M059J (cell line): ENCODE measurements around the gene BLM. TPM values are rescaled to one million over a fixed set of nuclear protein-coding genes. Genes with fewer than 3 reads are reported as not detected.

ENCODE experiments used
- DNase-seq: peaks from one replicate; pipeline ENCODE4 v3.0.0-alpha.2; 2012; ENCODE audit warnings: low read depth
- total RNA-seq: library from RNA; depleted of rRNA; stranded (reverse); fragments of >200 nt; shearing (Covaris generic); gene quantifications from 2 replicates; pipeline ENCODE4 v1.2.3, GENCODE V29; 2014

The BLM gene
- total RNA-seq, 1 experiment from 2014 or later: 9.0 TPM

GRCh38 chr15:90691982-90692773, 25.0 kb upstream of the BLM start:
- no peak for DNase-seq

DNA sequence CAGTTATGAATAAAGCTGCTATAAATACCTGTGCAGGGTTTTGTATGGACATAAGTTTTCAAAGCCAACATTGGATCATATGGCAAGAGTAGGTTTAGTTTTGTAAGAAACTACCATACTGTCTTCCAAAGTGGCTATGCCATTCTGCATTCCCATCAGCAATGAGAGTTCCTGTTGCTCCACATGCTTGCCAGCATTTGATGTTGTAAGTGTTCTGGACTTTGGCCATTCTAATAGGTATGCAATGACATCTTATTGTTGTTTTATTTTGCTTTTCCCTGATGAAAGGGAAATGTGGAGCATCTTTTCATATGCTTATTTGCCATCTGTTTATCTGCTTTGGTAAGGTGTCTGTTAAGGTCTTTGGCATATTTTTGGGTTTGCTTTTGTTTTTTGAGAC, 22.2 kb upstream of the BLM start:
- no peak for DNase-seq

DNA sequence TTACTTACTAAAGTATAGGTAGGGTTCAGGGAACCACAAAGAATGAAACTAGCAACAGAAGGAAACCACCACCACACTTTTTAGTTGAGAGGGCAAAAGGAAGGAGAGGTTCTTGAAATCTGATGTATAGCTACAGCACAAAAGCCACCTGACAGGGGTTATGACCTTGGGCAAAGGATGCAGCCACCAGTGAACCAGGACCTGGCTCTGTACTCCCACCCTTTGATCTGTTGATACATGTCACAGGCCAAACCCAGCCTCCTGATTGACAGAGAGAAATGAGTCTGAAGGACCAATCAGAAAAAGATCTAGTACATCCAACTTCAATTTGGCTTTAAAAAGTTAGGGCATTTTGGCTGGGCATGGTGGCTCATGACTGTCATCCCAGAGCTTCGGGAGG, 20.0 kb upstream of the BLM start:
- DNase-seq: no peak

DNA sequence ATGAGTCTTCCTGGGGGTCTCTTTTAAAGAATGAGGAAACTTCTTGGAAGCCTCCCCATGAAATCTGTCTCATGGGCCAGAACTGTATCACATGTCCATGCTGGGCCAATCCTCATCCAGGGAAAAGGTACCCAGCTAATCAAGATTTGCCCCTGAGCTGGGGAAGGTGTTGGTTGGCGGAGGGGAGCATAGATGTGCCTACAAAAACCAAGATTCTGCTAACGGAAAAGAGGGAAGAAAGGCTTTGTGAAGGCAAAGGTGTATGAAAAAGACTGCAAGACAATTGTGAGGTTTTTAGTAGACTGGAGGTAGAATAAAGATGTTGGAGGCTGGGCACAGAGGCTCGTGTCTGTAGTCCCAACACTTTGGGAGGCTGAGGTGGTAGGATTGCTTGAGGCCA, 18.5 kb upstream of the BLM start:
- DNase-seq: no peak

DNA sequence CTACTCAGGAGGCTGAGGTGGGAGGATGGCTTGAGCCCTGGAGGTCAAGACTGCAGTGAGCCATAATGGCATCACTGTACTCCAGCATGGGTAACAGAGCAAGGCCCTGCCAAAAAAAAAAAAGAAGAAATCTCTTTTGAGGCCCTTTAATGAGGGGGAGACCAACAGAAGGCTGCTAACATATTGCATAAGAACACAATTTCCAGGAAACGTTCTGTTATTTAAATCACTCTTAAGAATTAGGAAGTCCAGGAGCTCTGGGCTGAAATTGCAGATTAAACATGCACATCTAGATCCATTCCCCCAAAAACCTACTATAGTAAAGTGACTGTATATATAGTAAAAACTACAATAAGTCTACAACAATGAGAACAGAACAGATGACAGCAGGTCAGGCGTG, 16.1 kb upstream of the BLM start:
- no peak for DNase-seq

- DNase-seq: no peak
These were observed 15.1 kb upstream of the BLM start for GRCh38 chr15:90701880-90702630.

DNA sequence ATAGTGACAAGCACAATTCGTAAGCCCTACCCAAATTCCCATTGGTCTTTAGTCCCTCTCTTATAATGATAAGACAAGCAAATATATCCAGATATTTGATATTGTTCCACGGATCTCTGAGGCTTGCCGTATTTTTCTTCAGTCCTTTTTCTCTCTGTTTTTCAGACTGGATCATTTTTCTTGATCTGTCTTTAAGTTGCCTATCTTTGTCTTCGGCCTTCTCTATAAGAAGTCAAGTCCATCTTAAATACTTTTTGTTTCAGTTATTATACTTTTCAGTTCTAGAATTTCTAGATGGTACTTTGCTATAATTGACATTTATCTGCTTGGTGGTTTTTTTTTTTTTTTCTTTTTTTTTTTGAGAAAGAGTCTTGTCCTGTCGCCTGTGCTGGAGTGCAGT, 13.7 kb upstream of the BLM start:
- no peak for DNase-seq

DNA sequence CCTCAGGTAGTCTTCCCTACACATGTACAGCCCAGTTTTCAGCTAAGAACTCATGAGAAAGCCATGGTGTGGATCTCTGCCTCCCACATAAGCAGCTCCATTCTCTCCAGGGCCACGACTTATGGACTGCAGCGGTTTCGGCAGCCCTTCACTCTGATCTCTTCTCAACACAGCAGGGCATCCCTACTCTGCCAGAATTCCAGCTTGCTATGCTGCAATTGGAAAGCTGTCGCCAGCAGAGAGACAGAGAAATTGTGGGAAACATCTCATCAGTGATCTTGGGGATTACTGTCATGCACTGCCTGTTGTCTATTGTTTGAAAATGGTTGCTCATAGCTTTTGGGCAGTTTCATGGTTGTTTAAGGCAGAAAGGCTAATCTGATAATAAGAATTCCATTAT, 11.9 kb upstream of the BLM start:
- no peak for DNase-seq

GRCh38 chr15:90706394-90707327, 10.5 kb upstream of the BLM start:
- peak; percentile 41 for DNase-seq

DNA sequence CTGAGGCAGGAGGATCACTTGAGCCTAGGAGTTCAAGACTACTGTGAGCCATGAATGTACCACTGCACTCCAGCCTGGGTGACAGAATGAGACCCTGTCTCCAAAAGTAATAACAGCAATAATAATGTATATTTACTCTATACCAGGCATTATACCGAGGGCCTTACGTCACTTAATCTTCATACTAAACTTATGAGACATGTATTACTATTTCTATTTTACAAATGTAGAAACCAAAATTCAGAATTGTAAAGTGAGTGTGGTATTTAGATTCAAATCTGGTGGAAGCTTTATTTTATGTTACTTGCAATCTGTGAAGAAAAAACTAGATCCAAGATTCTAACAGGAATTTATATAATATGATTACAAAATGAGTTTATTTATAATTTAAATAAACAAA, 9.7 kb upstream of the BLM start:
- no peak for DNase-seq

GRCh38 chr15:90708516-90708915, 8.6 kb upstream of the BLM start:
- DNase-seq: no peak

- DNase-seq: no peak
These were observed 7.9 kb upstream of the BLM start for GRCh38 chr15:90709278-90709677.

DNA sequence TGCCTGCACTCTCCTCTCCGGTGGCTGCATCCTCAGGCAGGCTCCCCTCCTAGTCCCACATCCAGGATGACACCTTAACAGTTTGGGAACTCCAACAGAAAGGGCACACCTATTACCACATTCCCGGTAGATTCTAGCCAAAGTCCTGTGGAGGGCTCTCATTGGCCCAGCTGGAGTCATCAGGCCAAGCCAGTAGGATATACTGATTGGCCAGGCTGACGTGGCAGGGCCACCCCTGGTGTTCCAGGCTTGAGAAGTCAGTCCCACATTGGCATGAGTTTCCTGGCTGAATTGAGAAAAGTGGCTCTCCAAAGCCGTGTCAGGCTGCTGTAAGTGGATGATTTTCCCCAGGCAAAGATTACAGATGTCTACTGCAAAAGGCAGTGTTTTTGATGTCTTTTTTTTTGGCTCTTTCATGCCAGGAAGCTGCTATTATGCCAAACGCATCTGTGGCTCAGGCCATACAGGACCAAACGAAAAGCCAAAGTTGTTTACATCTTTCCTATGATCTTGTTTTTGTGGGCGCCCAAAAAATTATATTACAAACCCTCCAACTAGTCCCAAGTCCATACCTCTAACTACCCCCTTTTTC, 6.6 kb upstream of the BLM start:
- no peak for DNase-seq

DNA sequence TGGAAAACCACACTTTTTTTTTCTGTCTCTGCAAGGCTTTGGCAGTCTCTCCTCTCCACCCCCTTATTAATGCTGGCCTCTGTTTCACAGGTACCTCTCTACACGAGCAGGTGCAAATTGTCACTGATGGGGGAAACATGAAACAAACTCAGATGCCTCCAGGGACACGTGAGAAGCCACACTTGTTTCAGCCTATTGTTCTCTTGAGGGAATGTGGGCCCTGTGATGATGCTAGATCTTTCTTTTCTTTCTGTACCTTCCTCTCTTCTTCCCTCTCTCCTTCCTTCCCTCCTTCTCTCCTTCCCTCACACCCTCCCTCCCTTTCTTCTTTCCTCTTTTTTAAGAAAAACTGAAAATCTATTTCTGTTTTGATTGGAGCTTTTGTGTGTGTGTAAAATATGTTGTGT, 5.7 kb upstream of the BLM start:
- DNase-seq: no peak

- no peak for DNase-seq
These were observed 5.3 kb upstream of the BLM start for GRCh38 chr15:90711842-90712241.

DNA sequence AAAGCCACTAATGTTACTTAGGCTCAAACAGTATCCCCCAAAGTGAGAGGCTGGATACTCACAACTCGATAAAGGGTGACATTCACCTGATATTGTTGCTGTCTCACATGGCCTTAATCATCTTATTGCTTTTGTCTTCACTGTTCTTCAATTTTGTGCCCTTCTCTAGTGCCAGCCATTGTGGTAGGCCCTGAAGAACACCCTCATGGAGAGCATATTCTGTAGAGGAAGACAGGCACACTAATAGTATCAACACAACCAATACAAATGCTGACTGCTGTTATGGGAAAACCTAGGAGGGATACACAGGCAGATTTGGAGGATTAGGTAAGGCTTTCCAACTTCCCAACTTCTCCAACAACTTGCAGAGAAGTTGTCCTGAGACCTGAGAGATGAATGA, 4.1 kb upstream of the BLM start:
- DNase-seq: no peak

DNA sequence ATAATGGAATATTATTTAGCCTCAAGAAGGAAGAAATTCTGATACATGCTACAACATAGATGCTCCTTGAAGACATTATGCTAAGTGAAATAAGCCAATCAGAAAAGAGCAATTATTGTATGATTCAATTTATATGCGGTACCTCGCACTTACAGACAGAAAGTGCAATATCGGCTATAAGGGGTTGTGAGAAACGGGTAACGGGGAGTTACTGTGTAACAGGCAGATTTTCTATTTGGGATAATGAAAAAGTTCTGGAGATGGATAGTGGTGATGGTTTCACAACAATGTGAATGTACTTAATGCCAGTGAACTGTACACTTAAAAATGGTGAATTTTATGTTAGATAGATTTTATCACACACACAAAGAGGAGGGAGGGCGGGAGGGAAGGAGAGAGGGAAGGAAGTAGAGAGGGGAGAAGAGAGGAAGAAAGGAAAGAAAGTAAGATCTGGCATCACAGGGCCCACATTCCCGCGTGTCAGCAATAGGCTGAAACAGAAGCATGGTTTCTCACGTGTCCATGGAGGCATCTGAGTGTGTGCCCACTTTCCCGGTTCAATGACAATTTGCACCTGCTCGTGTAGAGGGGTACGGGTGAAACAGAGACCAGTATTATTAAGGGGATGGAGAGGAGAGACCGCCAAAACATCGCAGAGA, 700 bp upstream of the BLM start:
- peak; percentile 28 for DNase-seq

- no peak for DNase-seq
These were observed 1.1 kb downstream of the BLM start for GRCh38 chr15:90718232-90718631.

GRCh38 chr15:90720131-90720530, 3.0 kb downstream of the BLM start:
- DNase-seq: no peak

DNA sequence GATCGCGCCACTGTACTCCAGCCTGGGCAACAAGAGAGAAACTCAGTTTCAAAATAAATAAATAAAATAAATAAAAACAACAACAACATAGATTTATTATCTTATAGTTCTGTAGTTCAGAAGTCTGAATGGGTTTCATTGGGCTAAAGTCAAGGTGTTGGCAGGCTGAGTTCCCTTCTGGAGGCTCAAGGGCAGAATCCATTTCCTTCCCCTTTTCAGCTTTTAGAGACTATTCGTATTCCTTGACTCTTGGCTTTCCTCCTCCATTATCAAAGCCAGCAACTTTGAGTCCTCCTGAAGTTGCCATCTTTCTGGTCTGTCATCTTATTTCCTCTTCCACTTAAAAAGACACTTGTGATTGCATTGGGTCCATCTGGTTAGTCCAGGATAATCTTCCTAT, 12.1 kb downstream of the BLM start:
- DNase-seq: no peak

GRCh38 chr15:90730290-90730689, 13.1 kb downstream of the BLM start:
- DNase-seq: no peak
